Endothelial cell (in vitro differentiated cells): Measurements from ENCODE around the gene NCF2. TPM values are rescaled to one million over a fixed set of nuclear protein-coding genes. Genes with fewer than 3 reads are reported as not detected.

Source experiments
- DNase-seq: peaks from one replicate; pipeline ENCODE4 v3.0.0; 2021; ENCODE audit warnings: low spot score
- H3K27ac Mint-ChIP-seq: one replicate; pipeline ENCODE4 v1.8.0; 2021; ENCODE audit warnings: mixed read lengths, inconsistent platforms; ENCODE audit not compliant: unreplicated experiment
- H3K27me3 Mint-ChIP-seq: one replicate; pipeline ENCODE4 v1.8.0; 2021; ENCODE audit warnings: mild to moderate bottlenecking, moderate library complexity, mixed read lengths, inconsistent platforms; ENCODE audit not compliant: unreplicated experiment
- H3K36me3 Mint-ChIP-seq: one replicate; pipeline ENCODE4 v1.8.0; 2021; ENCODE audit warnings: mild to moderate bottlenecking, low read depth, mixed read lengths, inconsistent platforms; ENCODE audit not compliant: unreplicated experiment
- H3K4me1 Mint-ChIP-seq: one replicate; pipeline ENCODE4 v1.8.0; 2021; ENCODE audit warnings: mild to moderate bottlenecking, mixed read lengths, inconsistent platforms; ENCODE audit not compliant: unreplicated experiment
- H3K4me3 Mint-ChIP-seq: one replicate; pipeline ENCODE4 v1.8.0; 2021; ENCODE audit warnings: mild to moderate bottlenecking, mixed read lengths, inconsistent platforms; ENCODE audit not compliant: unreplicated experiment
- H3K9me3 Mint-ChIP-seq: one replicate; pipeline ENCODE4 v1.8.0; 2021; ENCODE audit warnings: mixed read lengths, inconsistent platforms; ENCODE audit not compliant: unreplicated experiment
- CTCF ChIP-seq: fragments of 200-600 bp; sonication (generic); IDR thresholded peaks from one replicate; pipeline ENCODE4 v1.5.0; 2021; ENCODE audit warnings: antibody characterized with exemption; ENCODE audit not compliant: unreplicated experiment
- total RNA-seq: library from RNA; stranded (reverse); fragmentation: NEBNext Ultra II Directional; extraction: Animal tissue kit (Norgen Biotek cat#: 25700); gene quantifications from one replicate; pipeline ENCODE4 v1.2.1, GENCODE V29; 2021; ENCODE audit not compliant: unreplicated experiment

NCF2 gene
- total RNA-seq, 1 donor from 2014 or later, result 0.67 TPM

GRCh38 chr1:183600136-183600535 is 9.9 kb upstream of the NCF2 start:
- Mint-ChIP-seq H3K27me3 (no peaks in the 10 kb centered on the region), H3K9me3 (no peaks in the 10 kb centered on the region), H3K4me1 (peaks cover 3% of the 10 kb centered on the region), H3K36me3 (no peaks in the 10 kb centered on the region), H3K27ac (no peak overlapping the region), H3K4me3 (no peak overlapping the region)
- no peak for TF ChIP-seq CTCF
- no peak for DNase-seq

GRCh38 chr1:183598386-183598785 is 8.1 kb upstream of the NCF2 start:
- Mint-ChIP-seq H3K36me3 (no peaks in the 10 kb centered on the region), H3K27me3 (peaks cover 2% of the 10 kb centered on the region), H3K4me1 (peaks cover 4% of the 10 kb centered on the region), H3K4me3 (no peak overlapping the region), H3K9me3 (no peaks in the 10 kb centered on the region), H3K27ac (no peak overlapping the region)
- TF ChIP-seq CTCF, result no peak
- no peak for DNase-seq

- no peak for DNase-seq
- H3K4me1 Mint-ChIP-seq, result peaks cover 10% of the 10 kb centered on the region
- TF ChIP-seq CTCF, result no peak
- H3K36me3 Mint-ChIP-seq, result peaks cover 3% of the 10 kb centered on the region
- peaks cover 3% of the 10 kb centered on the region for H3K27me3 Mint-ChIP-seq
- H3K4me3 Mint-ChIP-seq, result no peak overlapping the region
- H3K27ac Mint-ChIP-seq, result no peak overlapping the region
- H3K9me3 Mint-ChIP-seq, result no peaks in the 10 kb centered on the region
Observed at GRCh38 chr1:183597656-183598347, 7.5 kb upstream of the NCF2 start.

- no peak for TF ChIP-seq CTCF
- Mint-ChIP-seq H3K4me3 (no peak overlapping the region), H3K27ac (no peak overlapping the region), H3K4me1 (peaks cover 12% of the 10 kb centered on the region), H3K27me3 (peaks cover 3% of the 10 kb centered on the region), H3K36me3 (peaks cover 3% of the 10 kb centered on the region), H3K9me3 (no peaks in the 10 kb centered on the region)
- no peak for DNase-seq
Observed at GRCh38 chr1:183596500-183596899, 6.2 kb upstream of the NCF2 start.

GRCh38 chr1:183595537-183595936 is 5.3 kb upstream of the NCF2 start:
- no peak for TF ChIP-seq CTCF
- Mint-ChIP-seq H3K27me3 (peaks cover 3% of the 10 kb centered on the region), H3K4me1 (peaks cover 12% of the 10 kb centered on the region), H3K9me3 (no peaks in the 10 kb centered on the region), H3K36me3 (peaks cover 3% of the 10 kb centered on the region), H3K27ac (no peak overlapping the region), H3K4me3 (no peak overlapping the region)
- DNase-seq, result no peak
